Nucleus accumbens (tissue), 56 donors: ENCODE measurements around the gene ITGA2.
A peak's percentile ranks its signal among the peaks of the same experiment; 100 is the strongest.

ENCODE experiments used
- DNase-seq, 56 donors: peaks; one replicate each; lab custom pipeline; 2025; lab: John Stamatoyannopoulos, UW

The ITGA2 gene

GRCh38 chr5:52987711-52988331, 1.3 kb upstream of the ITGA2 start:
- DNase-seq: no peak

- DNase-seq: peak in 2 of 56 donors; percentile 46 to 60
These were observed 672 bp upstream of the ITGA2 start for GRCh38 chr5:52988335-52989024.

GRCh38 chr5:52989781-52990527, 802 bp downstream of the ITGA2 start:
- peak in 47 of 56 donors; percentile 8 to 73 (median 48) for DNase-seq

- no peak for DNase-seq
These were observed 1.4 kb downstream of the ITGA2 start for GRCh38 chr5:52990528-52990925.

GRCh38 chr5:52993367-52993766, 4.2 kb downstream of the ITGA2 start:
- no peak for DNase-seq

GRCh38 chr5:52994266-52994665, 5.1 kb downstream of the ITGA2 start:
- DNase-seq: no peak

- no peak for DNase-seq
These were observed 5.9 kb downstream of the ITGA2 start for GRCh38 chr5:52995095-52995494.

- no peak for DNase-seq
These were observed 6.8 kb downstream of the ITGA2 start for GRCh38 chr5:52995914-52996313.

GRCh38 chr5:52996979-52997378, 7.8 kb downstream of the ITGA2 start:
- no peak for DNase-seq

- peak in 46 of 56 donors; percentile 1 to 87 (median 66) for DNase-seq
These were observed 8.3 kb downstream of the ITGA2 start for GRCh38 chr5:52997424-52997823.

- DNase-seq: no peak
These were observed 9.6 kb downstream of the ITGA2 start for GRCh38 chr5:52998552-52999313.

- no peak for DNase-seq
These were observed 10.3 kb downstream of the ITGA2 start for GRCh38 chr5:52999344-52999949.

- DNase-seq: no peak
These were observed 12.4 kb downstream of the ITGA2 start for GRCh38 chr5:53001541-53001940.

GRCh38 chr5:53002491-53002890, 13.3 kb downstream of the ITGA2 start:
- no peak for DNase-seq

GRCh38 chr5:53003144-53003543, 14.0 kb downstream of the ITGA2 start:
- no peak for DNase-seq

- DNase-seq: no peak
These were observed 18.0 kb downstream of the ITGA2 start for GRCh38 chr5:53006911-53007890.

GRCh38 chr5:53008751-53009150, 19.6 kb downstream of the ITGA2 start:
- peak in 1 of 56 donors; percentile 6 for DNase-seq

- DNase-seq: no peak
These were observed 20.7 kb downstream of the ITGA2 start for GRCh38 chr5:53009816-53010215.

GRCh38 chr5:53010814-53011213, 21.7 kb downstream of the ITGA2 start:
- DNase-seq: no peak
